Immature natural killer cell (primary cell): ENCODE data around the gene SEC22C. TPM values are rescaled to one million over a fixed set of nuclear protein-coding genes. Genes with fewer than 3 reads are reported as not detected.
"Not testable (repeated sequence)": the region's sequence is repeated elsewhere in the genome, so short reads cannot be mapped to it uniquely, and the experiment has no call there.

Experiments
- DNase-seq, 3 donors: peaks; one replicate each; pipeline ENCODE4 v3.0.0; 2022; ENCODE audit warnings: mixed read lengths in 1 of 3
- H3K27ac Mint-ChIP-seq, 6 donors: one replicate each; pipeline ENCODE4 v1.8.0; 2020; ENCODE audit warnings: mixed read lengths in 6 of 6, mild to moderate bottlenecking in 5 of 6, inconsistent platforms in 4 of 6, moderate library complexity in 3 of 6
- H3K27me3 Mint-ChIP-seq, 3 donors: one replicate each; pipeline ENCODE4 v1.8.0; 2020 to 2021; ENCODE audit warnings: low read depth in 3 of 3, mild to moderate bottlenecking in 3 of 3, mixed read lengths in 3 of 3, moderate library complexity in 3 of 3, inconsistent platforms in 1 of 3
- H3K36me3 Mint-ChIP-seq, 3 donors: one replicate each; pipeline ENCODE4 v1.8.0; 2020; ENCODE audit warnings: mixed read lengths in 3 of 3, inconsistent platforms in 2 of 3, mild to moderate bottlenecking in 2 of 3
- H3K4me1 Mint-ChIP-seq, 2 donors: one replicate each; pipeline ENCODE4 v1.8.0; 2020; ENCODE audit warnings: inconsistent platforms in 2 of 2, mild to moderate bottlenecking in 2 of 2, mixed read lengths in 2 of 2, moderate library complexity in 1 of 2
- H3K4me3 Mint-ChIP-seq, 5 donors: one replicate each; pipeline ENCODE4 v1.8.0; 2020; ENCODE audit warnings: mild to moderate bottlenecking in 5 of 5, mixed read lengths in 5 of 5, inconsistent platforms in 3 of 5, moderate library complexity in 3 of 5
- H3K9me3 Mint-ChIP-seq, 6 donors: one replicate each; pipeline ENCODE4 v1.8.0; 2020; ENCODE audit warnings: mild to moderate bottlenecking in 6 of 6, mixed read lengths in 6 of 6, inconsistent platforms in 4 of 6, moderate library complexity in 3 of 6
- polyA plus RNA-seq, 3 donors: library from polyadenylated mRNA; unstranded; fragments of 300-500 nt; fragmentation: Illumina TruSeq; gene quantifications; one replicate each; pipeline ENCODE4 v1.2.3, GENCODE V29; 2021

The SEC22C gene
- polyA plus RNA-seq, 3 donors from 2014 or later, result 28.7 to 35.6 (median 30.8) TPM

- Mint-ChIP-seq H3K36me3 (peaks cover 0 to 13% (median 9%) of the 10 kb centered on the region in 3 donors), H3K9me3 (no peaks in the 10 kb centered on the region), H3K4me3 (no peak overlapping the region), H3K27ac (no peak overlapping the region), H3K27me3 (peaks cover 2 to 20% (median 14%) of the 10 kb centered on the region in 3 donors), H3K4me1 (peaks cover 23 to 50% of the 10 kb centered on the region in 2 donors)
- DNase-seq, result no peak
Observed at GRCh38 chr3:42595682-42596081, 13.9 kb upstream of the SEC22C start.

- no peak for DNase-seq
- H3K27me3 Mint-ChIP-seq, result peaks cover 7 to 17% (median 8%) of the 10 kb centered on the region in 3 donors
- H3K36me3 Mint-ChIP-seq, result peaks cover 0 to 13% (median 10%) of the 10 kb centered on the region in 3 donors
- H3K27ac Mint-ChIP-seq, result peak overlapping the region in 3 of 6 donors; percentile 11 to 47 (median 28)
- H3K4me1 Mint-ChIP-seq, result peaks cover 22 to 48% of the 10 kb centered on the region in 2 donors
- H3K9me3 Mint-ChIP-seq, result no peaks in the 10 kb centered on the region
- no peak overlapping the region for H3K4me3 Mint-ChIP-seq
Observed at GRCh38 chr3:42593635-42594034, 11.9 kb upstream of the SEC22C start.

GRCh38 chr3:42591811-42592210 is 10.0 kb upstream of the SEC22C start:
- Mint-ChIP-seq H3K27me3 (peaks cover 5 to 14% (median 8%) of the 10 kb centered on the region in 3 donors), H3K4me1 (peaks cover 19 to 43% of the 10 kb centered on the region in 2 donors), H3K4me3 (peak overlapping the region; percentile 72 to 94 (median 79)), H3K9me3 (no peaks in the 10 kb centered on the region), H3K36me3 (peaks cover 0 to 13% (median 10%) of the 10 kb centered on the region in 3 donors), H3K27ac (peak overlapping the region; percentile 72 to 97 (median 87))
- DNase-seq, result no peak

- peaks cover 19 to 43% of the 10 kb centered on the region in 2 donors for H3K4me1 Mint-ChIP-seq
- H3K4me3 Mint-ChIP-seq, result peak overlapping the region; percentile 86 to 95 (median 93)
- no peak for DNase-seq
- H3K36me3 Mint-ChIP-seq, result peaks cover 0 to 11% (median 10%) of the 10 kb centered on the region in 3 donors
- peak overlapping the region; percentile 80 to 98 (median 93) for H3K27ac Mint-ChIP-seq
- no peaks in the 10 kb centered on the region for H3K9me3 Mint-ChIP-seq
- H3K27me3 Mint-ChIP-seq, result peaks cover 5 to 13% (median 8%) of the 10 kb centered on the region in 3 donors
Observed at GRCh38 chr3:42590989-42591756, 9.4 kb upstream of the SEC22C start.

- Mint-ChIP-seq H3K27ac (peak overlapping the region; percentile 80 to 98 (median 96)), H3K4me3 (peak overlapping the region; percentile 86 to 95 (median 93)), H3K27me3 (peaks cover 5 to 13% (median 8%) of the 10 kb centered on the region in 3 donors), H3K9me3 (no peaks in the 10 kb centered on the region), H3K4me1 (peaks cover 19 to 43% of the 10 kb centered on the region in 2 donors), H3K36me3 (peaks cover 0 to 10% (median 8%) of the 10 kb centered on the region in 3 donors)
- DNase-seq, result no peak
Observed at GRCh38 chr3:42589382-42590109, 7.8 kb upstream of the SEC22C start.

GRCh38 chr3:42588625-42589024 is 6.9 kb upstream of the SEC22C start:
- Mint-ChIP-seq H3K36me3 (peaks cover 0 to 3% (median 2%) of the 10 kb centered on the region in 3 donors), H3K4me3 (no peak overlapping the region), H3K9me3 (no peaks in the 10 kb centered on the region), H3K4me1 (peaks cover 18 to 36% of the 10 kb centered on the region in 2 donors), H3K27ac (no peak overlapping the region), H3K27me3 (peaks cover 5 to 12% (median 8%) of the 10 kb centered on the region in 3 donors)
- DNase-seq, result no peak

GRCh38 chr3:42582474-42583070 is 805 bp upstream of the SEC22C start:
- H3K27me3 Mint-ChIP-seq, result peaks cover 4 to 13% (median 8%) of the 10 kb centered on the region in 3 donors

GRCh38 chr3:42581400-42581708 is 413 bp downstream of the SEC22C start:
- peaks cover 26 to 38% of the 10 kb centered on the region in 2 donors for H3K4me1 Mint-ChIP-seq
- peak overlapping the region; percentile 59 to 93 (median 85) for H3K27ac Mint-ChIP-seq

More at GRCh38 chr3:42582474-42583070, 805 bp upstream of the SEC22C start:
- H3K4me3 Mint-ChIP-seq, result peak overlapping the region; percentile 87 to 93 (median 92)
- H3K27ac Mint-ChIP-seq, result peak overlapping the region; percentile 92 to 97 (median 96)
- peaks cover 26 to 34% of the 10 kb centered on the region in 2 donors for H3K4me1 Mint-ChIP-seq
- no peaks in the 10 kb centered on the region for H3K9me3 Mint-ChIP-seq
- peaks cover 0 to 6% (median 5%) of the 10 kb centered on the region in 3 donors for H3K36me3 Mint-ChIP-seq
- no peak for DNase-seq

GRCh38 chr3:42579346-42579745 is 2.4 kb downstream of the SEC22C start:
- Mint-ChIP-seq H3K36me3 (peaks cover 10 to 23% (median 19%) of the 10 kb centered on the region in 3 donors), H3K27me3 (peaks cover 8 to 12% (median 8%) of the 10 kb centered on the region in 3 donors), H3K4me1 (peaks cover 26 to 38% of the 10 kb centered on the region in 2 donors), H3K27ac (peak overlapping the region in 2 of 6 donors; percentile 59 to 79), H3K9me3 (peaks cover 0 to 11% (median 5%) of the 10 kb centered on the region in 6 donors)
- not testable (repeated sequence) for H3K4me3 Mint-ChIP-seq, DNase-seq

More at GRCh38 chr3:42581400-42581708, 413 bp downstream of the SEC22C start:
- Mint-ChIP-seq H3K4me3 (peak overlapping the region; percentile 73 to 82 (median 77)), H3K27me3 (peaks cover 4 to 13% (median 8%) of the 10 kb centered on the region in 3 donors), H3K36me3 (peaks cover 0 to 6% (median 5%) of the 10 kb centered on the region in 3 donors), H3K9me3 (no peaks in the 10 kb centered on the region)
- no peak for DNase-seq

- Mint-ChIP-seq H3K4me1 (peaks cover 22 to 35% of the 10 kb centered on the region in 2 donors), H3K4me3 (no peak overlapping the region)
Observed at GRCh38 chr3:42578054-42578453, 3.7 kb downstream of the SEC22C start.

GRCh38 chr3:42575137-42575741 is 6.5 kb downstream of the SEC22C start:
- DNase-seq, result no peak
- Mint-ChIP-seq H3K4me1 (peaks cover 6 to 12% of the 10 kb centered on the region in 2 donors), H3K9me3 (peaks cover 6 to 20% (median 10%) of the 10 kb centered on the region in 6 donors), H3K36me3 (peaks cover 28 to 44% (median 39%) of the 10 kb centered on the region in 3 donors), H3K4me3 (no peak overlapping the region), H3K27ac (no peak overlapping the region), H3K27me3 (peaks cover 2 to 4% (median 2%) of the 10 kb centered on the region in 3 donors)

More at GRCh38 chr3:42578054-42578453, 3.7 kb downstream of the SEC22C start:
- no peak overlapping the region for H3K27ac Mint-ChIP-seq
- peaks cover 8 to 11% (median 8%) of the 10 kb centered on the region in 3 donors for H3K27me3 Mint-ChIP-seq
- DNase-seq, result no peak
- peaks cover 6 to 20% (median 10%) of the 10 kb centered on the region in 6 donors for H3K9me3 Mint-ChIP-seq
- peaks cover 19 to 33% (median 31%) of the 10 kb centered on the region in 3 donors for H3K36me3 Mint-ChIP-seq

GRCh38 chr3:42572278-42572677 is 9.5 kb downstream of the SEC22C start:
- Mint-ChIP-seq H3K4me1 (peaks cover 2 to 3% of the 10 kb centered on the region in 2 donors), H3K36me3 (peaks cover 38 to 49% (median 43%) of the 10 kb centered on the region in 3 donors), H3K27ac (peak overlapping the region in 2 of 6 donors; percentile 30 to 57), H3K9me3 (peaks cover 6 to 20% (median 10%) of the 10 kb centered on the region in 6 donors), H3K27me3 (peaks cover 0 to 4% (median 0%) of the 10 kb centered on the region in 3 donors), H3K4me3 (no peak overlapping the region)
- DNase-seq, result peak in 1 of 3 donors; percentile 14
